Esophagus muscularis mucosa (tissue), 4 donors: ENCODE data around the gene AHCYL2. TPM values are rescaled to one million over a fixed set of nuclear protein-coding genes. Genes with fewer than 3 reads are reported as not detected.

Experiments
- DNase-seq: peaks from one replicate; pipeline ENCODE4 v3.0.0-alpha.2; 2017; ENCODE audit errors: extremely low spot score
- H3K27ac ChIP-seq, 4 donors: fragments of 200-600 bp; sonication (generic); replicated peaks in 1 of 4; 1 replicate in 3 of 4; 2 replicates in 1 of 4; pipeline ENCODE4 v1.5.1; 2016 to 2019; ENCODE audit warnings: mild to moderate bottlenecking in 1 of 4
- H3K27me3 ChIP-seq, 4 donors: fragments of 200-600 bp; sonication (generic); one replicate each; pipeline versions ENCODE4 v1.5.1 to v1.6.0; 2016 to 2019
- H3K36me3 ChIP-seq, 4 donors: fragments of 200-600 bp; sonication (generic); one replicate each; pipeline ENCODE4 v1.5.1; 2016 to 2019
- H3K4me1 ChIP-seq, 4 donors: fragments of 200-600 bp; sonication (generic); one replicate each; pipeline ENCODE4 v1.5.1; 2016 to 2019
- H3K4me3 ChIP-seq, 4 donors: fragments of 200-600 bp; sonication (generic); 1 replicate in 2 of 4; 2 replicates in 2 of 4; pipeline ENCODE4 v1.5.1; 2016 to 2019; ENCODE audit warnings: mild to moderate bottlenecking in 4 of 4, moderate library complexity in 1 of 4
- H3K9me3 ChIP-seq, 4 donors: fragments of 200-600 bp; sonication (generic); 1 replicate in 3 of 4; 2 replicates in 1 of 4; pipeline ENCODE4 v1.5.1; 2016 to 2019
- CTCF ChIP-seq, 3 experiments: fragments of 200-600 bp in 2 of 3; fragments of 450-650 bp in 1 of 3; sonication (generic) in 2 of 3; IDR thresholded peaks; one replicate each; pipeline ENCODE4 v1.5.1; 2017 to 2019; ENCODE audit warnings: antibody characterized with exemption in 3 of 3, mild to moderate bottlenecking in 2 of 3, moderate library complexity in 1 of 3
- EP300 ChIP-seq: sonication (generic); formaldehyde crosslinking; IDR thresholded peaks from one replicate; pipeline ENCODE4 v1.6.1; 2017; ENCODE audit warnings: antibody characterized with exemption
- POLR2A ChIP-seq: fragments of 450-650 bp; IDR thresholded peaks from one replicate; pipeline ENCODE4 v1.6.1; 2017; ENCODE audit warnings: antibody characterized with exemption, moderate library complexity, mild to moderate bottlenecking, low read depth
- POLR2AphosphoS5 ChIP-seq, 2 donors: sonication (generic); formaldehyde crosslinking; IDR thresholded peaks; one replicate each; pipeline ENCODE4 v1.6.1; 2017; ENCODE audit warnings: antibody characterized with exemption in 2 of 2
- WGBS: methylation state at CpG from one replicate; pipeline ENCODE4 v1.1.5; 2018; 5-methylcytosine and 5-hydroxymethylcytosine counted together
- intact Hi-C: fragments of 100-400 bp; cut with DNase I; formaldehyde crosslinking; loops from one replicate; pipeline ENCODE4 v1.15.1; 2023
- total RNA-seq, 4 donors: library from RNA; depleted of rRNA; stranded (reverse); fragments of >200 nt; gene quantifications; one replicate each; pipeline versions ENCODE4 v1.1.0 to v1.2.1, GENCODE V29; 2016

AHCYL2 gene
- total RNA-seq, 4 donors from 2014 or later, result 9.7 to 14.2 (median 11.9) TPM

DNA sequence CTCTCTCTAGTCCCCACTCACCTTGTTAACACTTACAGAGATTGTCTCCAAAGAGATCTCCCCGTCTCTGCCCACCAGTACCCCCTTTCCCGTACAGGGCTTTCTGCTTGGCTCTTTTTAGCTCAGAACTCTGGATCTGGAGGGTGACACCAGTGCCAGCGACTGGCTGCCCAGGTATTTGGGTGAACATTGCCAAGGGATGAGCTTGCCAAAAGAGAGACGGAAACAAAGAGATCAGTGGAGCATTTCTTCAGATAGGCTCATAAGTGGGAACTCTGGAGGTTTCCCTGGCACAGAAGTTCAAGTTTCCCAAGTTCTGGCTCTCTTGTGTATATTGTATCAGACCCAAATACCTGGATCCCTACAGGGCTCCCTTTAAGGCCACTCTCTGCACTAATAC lies 239.4 kb downstream of the AHCYL2 start:
- TF ChIP-seq CTCF (IDR thresholded peaks at IDR 0.05) (no peak), POLR2AphosphoS5 (IDR thresholded peaks at IDR 0.05) (no peak), POLR2A (no peak), EP300 (no peak)
- Histone ChIP-seq H3K4me1 (peaks cover 7 to 25% (median 17%) of the 10 kb centered on the region in 4 donors), H3K27me3 (no peaks in the 10 kb centered on the region), H3K4me3 (no peak overlapping the region), H3K36me3 (peaks cover 0 to 30% (median 7%) of the 10 kb centered on the region in 4 donors), H3K9me3 (no peaks in the 10 kb centered on the region), H3K27ac (no peak overlapping the region)
- intact Hi-C loops, result no loop called here
- WGBS, result 90% methylated on average over 4 of the region's 4 CpGs
- peak; percentile 86 for DNase-seq

- Histone ChIP-seq H3K27me3 (no peaks in the 10 kb centered on the region), H3K4me3 (no peak overlapping the region), H3K9me3 (no peaks in the 10 kb centered on the region), H3K4me1 (peaks cover 7 to 25% (median 17%) of the 10 kb centered on the region in 4 donors), H3K36me3 (peaks cover 0 to 24% (median 3%) of the 10 kb centered on the region in 4 donors), H3K27ac (no peak overlapping the region)
- DNase-seq, result no peak
- intact Hi-C loops, result no loop called here
- TF ChIP-seq EP300, result no peak
- TF ChIP-seq POLR2AphosphoS5 (IDR thresholded peaks at IDR 0.05), result no peak
- TF ChIP-seq POLR2A, result no peak
- TF ChIP-seq CTCF (IDR thresholded peaks at IDR 0.05), result no peak
- 81% methylated on average over 2 of the region's 2 CpGs for WGBS
These were observed 240.2 kb downstream of the AHCYL2 start for GRCh38 chr7:129465080-129465479.

GRCh38 chr7:129466796-129467195 lies 242.0 kb downstream of the AHCYL2 start:
- TF ChIP-seq POLR2AphosphoS5 (IDR thresholded peaks at IDR 0.05), result no peak
- no peak for TF ChIP-seq EP300
- no peak for TF ChIP-seq CTCF (IDR thresholded peaks at IDR 0.05)
- TF ChIP-seq POLR2A, result no peak
- peaks cover 0 to 12% (median 0%) of the 10 kb centered on the region in 4 donors for H3K36me3 ChIP-seq
- no peak overlapping the region for H3K27ac ChIP-seq
- intact Hi-C loops, result no loop called here
- no peaks in the 10 kb centered on the region for H3K9me3 ChIP-seq
- H3K27me3 ChIP-seq, result no peaks in the 10 kb centered on the region
- DNase-seq, result no peak
- WGBS, result 67% methylated on average over 3 of the region's 3 CpGs
- H3K4me1 ChIP-seq, result peaks cover 7 to 25% (median 17%) of the 10 kb centered on the region in 4 donors
- H3K4me3 ChIP-seq, result no peak overlapping the region

DNA sequence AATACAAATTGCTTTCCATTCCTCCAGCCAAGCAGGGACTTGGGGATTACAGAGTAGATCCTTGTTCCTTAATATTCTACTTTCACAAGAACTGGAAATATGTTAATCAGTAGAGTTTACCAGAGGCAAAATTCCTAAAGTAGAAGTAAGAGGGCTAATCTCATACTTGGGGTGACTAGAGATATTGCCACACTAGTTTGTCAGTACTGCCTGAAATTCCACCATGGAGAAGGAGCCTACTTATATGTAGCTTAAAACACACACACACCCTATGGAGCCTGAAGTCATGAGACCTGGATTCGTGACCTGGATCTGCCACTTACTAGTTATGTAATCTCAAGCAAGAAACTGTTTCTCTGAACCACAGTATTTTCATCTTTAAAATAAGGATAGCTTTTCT lies 243.3 kb downstream of the AHCYL2 start:
- no peaks in the 10 kb centered on the region for H3K27me3 ChIP-seq
- DNase-seq, result no peak
- peaks cover 7 to 25% (median 17%) of the 10 kb centered on the region in 4 donors for H3K4me1 ChIP-seq
- no peaks in the 10 kb centered on the region for H3K9me3 ChIP-seq
- H3K27ac ChIP-seq, result no peak overlapping the region
- 64% methylated on average over 1 of the region's 1 CpG for WGBS
- TF ChIP-seq CTCF (IDR thresholded peaks at IDR 0.05), result no peak
- no peak for TF ChIP-seq POLR2A
- TF ChIP-seq EP300, result no peak
- TF ChIP-seq POLR2AphosphoS5 (IDR thresholded peaks at IDR 0.05), result no peak
- no peak overlapping the region for H3K4me3 ChIP-seq
- intact Hi-C loops, result no loop called here
- H3K36me3 ChIP-seq, result peaks cover 0 to 1% (median 0%) of the 10 kb centered on the region in 4 donors

DNA sequence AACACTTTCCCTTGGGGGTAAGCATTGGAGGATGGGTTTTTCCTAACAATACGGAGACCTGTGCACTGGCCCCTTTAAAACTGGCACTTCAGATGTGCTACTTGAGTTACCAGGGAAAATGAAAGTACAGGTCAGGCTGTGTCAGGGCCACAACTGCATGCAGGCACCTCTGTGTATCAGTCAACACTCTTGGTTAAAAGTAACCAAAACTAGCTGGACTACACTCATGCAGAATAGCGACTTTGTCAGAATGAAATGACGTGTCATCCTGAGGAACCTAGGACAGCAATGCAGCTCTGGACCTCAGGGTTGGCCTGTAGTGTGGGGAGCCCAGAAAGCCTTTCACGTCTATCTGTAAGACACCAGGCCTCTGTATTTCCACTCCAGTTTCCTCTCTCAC lies 243.7 kb downstream of the AHCYL2 start:
- no peak overlapping the region for H3K4me3 ChIP-seq
- H3K36me3 ChIP-seq, result no peaks in the 10 kb centered on the region
- no peak for DNase-seq
- no peaks in the 10 kb centered on the region for H3K27me3 ChIP-seq
- peaks cover 7 to 25% (median 17%) of the 10 kb centered on the region in 4 donors for H3K4me1 ChIP-seq
- no peaks in the 10 kb centered on the region for H3K9me3 ChIP-seq
- intact Hi-C loops, result no loop called here
- no peak overlapping the region for H3K27ac ChIP-seq
- 63% methylated on average over 4 of the region's 4 CpGs for WGBS
- TF ChIP-seq CTCF (IDR thresholded peaks at IDR 0.05), result no peak
- no peak for TF ChIP-seq POLR2A
- TF ChIP-seq EP300, result no peak
- TF ChIP-seq POLR2AphosphoS5 (IDR thresholded peaks at IDR 0.05), result no peak
